CD4-positive, alpha-beta T cell treated with Interferon gamma for 1 hour (primary cell): ENCODE results near the gene DNAH17.

Experiments
- DNase-seq: peaks from one replicate; pipeline ENCODE4 v3.0.0-alpha.2; 2020

DNAH17 gene

DNA sequence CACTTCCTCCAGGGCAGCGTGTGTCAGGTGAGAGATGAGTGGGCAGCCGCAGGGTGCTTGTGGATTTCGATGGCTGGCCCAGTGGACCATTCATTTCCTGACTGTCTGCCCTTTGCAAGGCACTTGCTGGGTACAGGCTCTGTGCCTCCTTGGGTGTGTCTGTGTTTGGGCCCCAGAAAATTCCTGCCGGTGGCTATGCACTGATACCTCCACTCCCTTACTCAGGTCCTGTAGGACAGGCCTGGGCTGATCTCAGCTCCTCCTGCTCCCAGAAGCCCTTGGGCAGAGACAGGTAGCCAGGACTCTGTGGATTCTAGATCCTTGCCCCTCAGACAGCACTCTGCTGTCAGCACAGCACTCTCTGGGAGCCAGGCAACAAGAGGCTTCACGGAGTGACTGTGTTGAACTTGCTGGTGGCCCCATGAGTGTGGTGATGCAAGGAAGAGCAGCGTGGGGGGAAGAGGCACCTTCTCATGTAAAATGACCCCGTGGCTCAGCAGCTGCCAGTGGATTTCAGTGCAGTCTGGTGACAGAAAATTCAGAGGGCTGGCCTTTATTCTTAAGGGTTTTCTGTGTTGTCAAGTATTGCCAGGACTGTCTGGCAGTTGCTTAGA, 169.7 kb downstream of the DNAH17 start:
- DNase-seq = no peak

- no peak for DNase-seq
Measured at GRCh38 chr17:78406920-78407319, 170.3 kb downstream of the DNAH17 start.

- DNase-seq = no peak
Measured at GRCh38 chr17:78406396-78406795, 170.8 kb downstream of the DNAH17 start.

DNA sequence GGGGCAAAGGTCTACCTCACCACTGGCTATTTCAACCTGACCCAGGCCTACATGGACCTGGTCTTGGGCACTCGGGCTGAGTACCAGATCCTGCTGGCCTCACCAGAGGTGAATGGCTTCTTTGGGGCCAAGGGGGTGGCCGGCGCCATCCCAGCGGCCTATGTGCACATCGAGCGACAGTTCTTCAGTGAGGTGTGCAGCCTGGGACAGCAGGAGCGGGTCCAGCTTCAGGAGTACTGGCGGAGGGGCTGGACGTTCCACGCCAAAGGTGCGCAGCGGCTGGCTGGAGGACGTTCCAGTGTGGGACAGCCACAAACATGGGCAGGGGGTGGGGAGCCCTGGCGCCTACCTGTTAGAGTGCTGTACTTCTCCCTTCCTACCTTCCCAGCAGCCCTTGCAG, 173.4 kb downstream of the DNAH17 start:
- DNase-seq = no peak

DNA sequence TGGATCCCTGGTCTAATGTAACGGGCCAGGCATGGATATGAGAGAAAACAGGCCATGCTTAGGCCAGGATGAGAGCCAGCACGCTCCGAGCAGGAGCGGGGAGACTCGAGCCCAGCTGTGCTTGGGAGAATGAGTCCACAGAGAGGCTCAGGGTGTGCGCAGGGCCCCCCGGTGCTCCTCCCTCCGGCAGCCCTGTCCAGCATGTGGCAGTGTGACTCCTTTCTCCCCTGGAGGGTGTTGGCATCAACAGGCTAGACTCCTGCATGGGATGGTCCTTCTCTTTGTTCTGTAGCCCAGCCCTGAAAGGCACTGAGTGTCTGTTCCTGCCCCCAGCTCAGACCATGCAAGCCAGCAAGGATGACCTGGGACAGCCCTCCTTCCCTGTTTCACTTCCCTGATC, 175.3 kb downstream of the DNAH17 start:
- DNase-seq = no peak

GRCh38 chr17:78401246-78401645, 175.9 kb downstream of the DNAH17 start:
- no peak for DNase-seq

DNA sequence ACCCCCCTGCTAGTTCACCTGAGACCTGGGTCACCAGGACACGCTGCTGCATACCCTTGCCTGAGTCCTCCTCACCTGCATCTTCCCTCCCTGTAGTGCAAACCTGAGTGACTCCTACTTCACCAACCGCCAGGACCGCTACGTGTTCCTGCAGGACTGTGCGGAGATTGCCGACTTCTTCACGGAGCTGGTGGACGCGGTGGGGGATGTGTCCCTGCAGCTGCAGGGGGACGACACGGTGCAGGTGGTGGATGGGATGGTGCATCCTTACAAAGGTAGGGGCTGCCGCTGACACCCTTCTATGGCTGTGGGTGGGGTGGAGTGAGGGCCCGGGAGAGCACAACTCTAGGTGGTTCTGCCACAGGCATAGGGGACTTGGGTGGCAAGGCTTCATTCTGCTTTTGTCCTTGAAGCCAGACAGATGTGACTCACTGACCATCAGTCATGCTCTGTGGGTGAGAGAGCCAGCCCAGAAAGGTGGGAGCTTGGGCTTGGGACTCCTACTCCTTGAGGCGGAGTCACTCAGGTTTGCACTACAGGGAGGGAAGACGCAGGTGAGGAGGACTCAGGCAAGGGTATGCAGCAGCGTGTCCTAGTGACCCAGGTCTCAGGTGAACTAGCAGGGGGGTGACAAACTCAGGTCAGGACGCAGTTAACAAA, 176.5 kb downstream of the DNAH17 start:
- DNase-seq = no peak

DNA sequence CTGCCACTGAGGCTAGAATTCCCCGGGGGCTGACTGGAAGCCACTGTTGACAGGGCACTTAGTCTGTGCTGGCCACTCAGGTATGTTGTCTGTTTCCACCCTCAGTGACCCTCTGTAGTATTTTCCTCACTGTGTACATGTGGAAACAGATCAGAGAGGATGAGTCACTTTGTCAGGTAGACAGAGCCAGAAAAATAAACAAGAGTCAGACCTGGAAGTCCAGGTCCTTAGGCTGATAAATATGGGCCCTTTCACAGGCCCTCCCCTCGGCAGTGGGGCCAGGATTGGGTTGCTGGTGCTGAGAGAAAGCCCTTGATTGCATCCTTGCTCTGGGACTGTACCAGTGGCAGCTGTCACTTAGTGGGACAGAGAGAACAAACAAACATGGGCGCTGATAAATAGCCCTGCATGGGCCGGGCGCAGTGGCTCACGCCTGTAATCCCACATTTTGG, 177.5 kb downstream of the DNAH17 start:
- no peak for DNase-seq

DNA sequence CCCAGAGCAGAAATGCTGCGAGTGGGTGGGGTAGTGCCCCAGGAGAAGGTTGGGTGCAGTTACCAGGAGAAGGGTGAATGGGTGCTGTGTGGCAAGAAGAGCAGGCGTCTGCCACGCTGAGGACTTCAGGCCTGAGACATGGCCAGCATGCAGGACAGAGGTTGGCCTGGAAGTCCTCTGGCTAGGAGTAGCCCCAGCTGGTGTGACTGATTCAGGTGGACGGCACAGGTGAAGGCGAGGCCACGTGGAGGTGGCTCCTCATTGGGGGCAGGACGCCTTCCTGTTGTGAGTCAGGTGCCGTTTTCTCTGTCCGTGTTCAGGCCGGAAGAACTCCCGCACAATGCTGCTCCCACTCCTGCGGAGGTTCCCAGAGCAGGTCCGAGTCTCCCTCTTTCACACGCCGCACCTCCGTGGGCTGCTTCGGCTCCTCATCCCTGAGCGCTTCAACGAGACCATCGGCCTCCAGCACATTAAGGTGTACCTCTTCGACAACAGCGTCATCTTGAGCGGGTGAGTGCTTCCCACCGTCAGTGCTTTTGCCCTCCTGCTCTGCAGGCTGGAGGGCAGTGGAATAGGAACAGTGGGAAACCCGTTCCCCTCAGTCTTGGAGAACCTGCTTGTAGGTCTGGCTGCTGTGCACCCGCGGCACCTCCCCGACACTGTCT, 178.0 kb downstream of the DNAH17 start:
- DNase-seq = no peak

DNA sequence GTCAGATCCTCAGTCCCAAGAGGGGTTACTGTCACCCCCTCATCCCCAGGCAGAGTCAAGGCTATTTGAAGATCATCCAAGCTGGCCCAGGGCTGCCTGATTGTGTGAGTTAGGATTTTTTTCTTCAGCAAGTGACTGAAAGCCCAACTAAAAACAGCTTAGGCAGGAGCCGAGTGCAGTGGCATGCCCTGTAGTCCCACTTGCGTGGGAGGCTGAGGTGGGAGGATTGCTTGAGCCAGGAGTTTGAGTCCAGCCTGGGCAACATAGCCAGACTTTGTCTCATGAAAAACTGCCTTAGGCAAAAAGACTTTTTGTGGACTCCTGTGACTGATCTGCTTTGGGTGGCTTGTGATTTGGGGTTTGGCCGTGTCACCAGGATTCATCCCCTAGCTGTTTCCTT, 178.8 kb downstream of the DNAH17 start:
- no peak for DNase-seq

DNA sequence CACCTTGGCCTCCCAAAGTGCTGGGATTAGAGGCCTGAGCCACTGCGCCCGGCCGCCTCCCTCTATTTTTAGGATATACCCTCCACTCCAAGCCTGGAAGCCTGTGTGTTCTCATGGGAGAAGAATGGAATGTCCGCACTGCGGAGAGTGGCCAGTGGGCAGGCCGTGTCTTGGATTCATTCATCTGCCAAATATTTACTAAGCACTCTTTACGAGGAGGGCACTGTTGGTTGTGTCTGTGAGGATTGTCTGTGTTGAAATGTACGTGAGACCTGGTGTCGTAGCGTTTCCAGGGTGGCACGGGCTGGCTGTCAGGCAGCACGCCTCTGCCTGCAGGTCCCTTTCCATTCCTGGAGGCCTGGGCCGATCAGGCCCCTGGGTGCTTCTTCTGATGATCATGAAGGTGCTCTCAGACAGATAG, 179.5 kb downstream of the DNAH17 start:
- DNase-seq = no peak

DNA sequence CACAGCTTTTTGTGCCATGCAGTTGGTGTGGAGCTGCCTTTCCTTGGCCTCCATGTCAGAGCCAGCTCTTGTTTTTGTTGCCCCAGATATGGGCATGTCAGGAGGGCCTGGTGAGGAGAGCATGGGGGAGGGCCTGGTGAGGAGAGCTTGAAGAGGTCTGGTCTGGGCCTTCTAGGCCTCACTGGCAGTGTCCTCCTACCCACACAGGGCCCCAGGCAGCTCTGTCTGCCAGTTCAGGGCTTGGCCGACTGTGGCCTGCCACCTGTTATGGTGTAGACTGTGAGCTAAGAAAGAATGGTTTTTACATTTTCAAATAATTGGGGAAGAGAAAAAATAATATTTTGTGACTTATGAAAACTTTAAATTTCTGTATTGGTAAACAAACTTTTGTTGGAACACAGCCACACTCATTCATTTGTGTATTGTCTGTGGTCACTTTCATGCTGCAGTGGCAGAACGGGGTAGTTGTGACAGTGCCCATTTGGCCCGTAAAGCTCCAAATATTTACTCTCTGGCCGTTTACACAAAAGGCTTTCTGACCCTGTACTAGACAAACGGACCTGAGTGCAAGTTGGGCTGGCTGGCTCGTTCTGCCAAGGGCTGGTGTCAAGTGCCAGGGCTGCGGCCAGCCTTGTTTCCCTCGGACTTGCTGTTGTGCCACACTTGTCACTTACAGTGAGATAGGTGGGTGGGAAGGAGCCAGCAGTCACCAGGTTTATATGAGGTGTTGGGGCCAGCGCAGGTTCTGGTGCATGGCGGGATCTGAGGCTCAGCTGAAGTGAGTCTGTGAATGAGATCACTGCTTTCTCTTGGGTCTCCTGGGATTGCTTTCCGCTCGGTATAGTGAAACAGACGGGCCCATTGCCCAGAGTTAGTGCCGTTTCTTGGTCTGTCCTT, 180.5 kb downstream of the DNAH17 start:
- no peak for DNase-seq

DNA sequence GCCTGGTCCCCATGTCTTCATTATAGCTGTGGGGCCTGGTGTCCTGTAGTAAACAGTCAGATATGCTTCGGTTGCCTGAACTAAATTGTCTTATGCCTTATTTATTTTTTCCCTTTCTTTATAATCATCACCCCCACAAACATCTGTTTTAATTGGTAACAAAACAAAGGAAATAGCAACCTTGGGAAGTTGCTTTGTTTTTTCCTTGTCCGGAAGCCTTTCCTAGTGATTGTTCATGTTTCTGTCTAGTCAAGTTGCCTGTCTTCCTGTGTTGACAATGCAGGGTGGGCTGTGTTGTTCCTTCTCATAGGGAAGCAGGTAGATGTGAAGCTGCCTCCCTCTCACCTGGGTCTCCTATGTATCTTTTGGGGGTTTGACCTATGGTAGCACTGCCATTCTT, 182.0 kb downstream of the DNAH17 start:
- no peak for DNase-seq

- no peak for DNase-seq
Measured at GRCh38 chr17:78394209-78394608, 183.0 kb downstream of the DNAH17 start.

DNA sequence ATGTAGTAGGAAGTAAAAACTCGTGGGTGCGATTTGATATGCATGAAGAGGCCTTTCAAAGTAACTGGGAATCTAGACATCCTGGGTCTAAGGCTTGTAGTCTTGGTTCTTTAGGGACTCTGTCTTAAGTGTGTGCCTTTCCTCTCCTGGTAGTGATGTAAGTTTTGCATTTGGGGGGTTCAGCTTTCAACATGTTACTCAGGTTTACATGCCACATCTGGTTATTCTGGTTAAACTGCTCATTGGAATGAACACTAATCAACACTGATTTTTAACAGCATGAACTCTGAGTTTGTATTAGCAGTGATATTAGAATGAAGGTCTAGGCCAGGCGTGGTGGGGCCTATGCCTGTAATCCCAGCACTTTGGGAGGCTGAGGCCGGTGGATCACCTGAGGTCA, 183.6 kb downstream of the DNAH17 start:
- no peak for DNase-seq

DNA sequence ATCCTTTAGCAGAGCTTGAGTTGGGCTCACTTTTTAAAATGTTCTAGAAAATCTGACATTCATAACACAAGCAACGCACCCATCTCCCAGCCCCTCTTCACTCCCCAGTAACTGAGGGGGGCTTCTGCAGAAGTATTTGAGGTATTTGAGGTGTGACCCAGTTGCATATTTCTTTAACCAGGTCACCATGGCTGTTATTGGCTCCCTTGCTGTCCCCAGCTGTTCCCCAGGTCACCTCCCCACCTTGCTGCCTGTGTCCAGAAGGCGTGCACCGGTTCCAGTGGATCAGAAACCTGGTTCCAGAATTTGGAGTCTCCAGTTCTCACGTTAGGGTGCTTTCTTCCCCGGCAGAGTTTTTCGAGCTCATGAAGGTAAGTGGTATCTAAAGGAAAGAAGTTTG, 184.9 kb downstream of the DNAH17 start:
- no peak for DNase-seq

GRCh38 chr17:78391843-78392242, 185.4 kb downstream of the DNAH17 start:
- no peak for DNase-seq

DNA sequence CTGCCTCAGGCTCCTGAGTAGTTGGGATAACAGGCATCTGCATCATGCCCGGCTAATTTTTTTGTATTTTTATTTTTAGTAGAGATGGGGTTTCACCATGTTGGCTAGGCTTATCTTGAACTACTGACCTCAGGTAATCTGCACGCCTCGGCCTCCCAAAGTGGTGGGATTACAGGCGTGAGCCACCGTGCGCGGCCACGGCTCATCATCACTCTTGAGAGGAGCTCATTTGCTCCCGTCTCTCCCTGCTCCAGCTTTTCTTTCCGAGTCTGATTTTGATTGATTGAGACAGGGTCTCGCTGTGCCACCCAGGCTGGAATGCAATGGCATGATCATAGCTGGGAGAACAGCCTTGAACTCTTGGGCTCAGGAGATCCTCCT, 186.2 kb downstream of the DNAH17 start:
- DNase-seq = no peak

- DNase-seq = no peak
Measured at GRCh38 chr17:78390241-78391050, 186.8 kb downstream of the DNAH17 start.

DNA sequence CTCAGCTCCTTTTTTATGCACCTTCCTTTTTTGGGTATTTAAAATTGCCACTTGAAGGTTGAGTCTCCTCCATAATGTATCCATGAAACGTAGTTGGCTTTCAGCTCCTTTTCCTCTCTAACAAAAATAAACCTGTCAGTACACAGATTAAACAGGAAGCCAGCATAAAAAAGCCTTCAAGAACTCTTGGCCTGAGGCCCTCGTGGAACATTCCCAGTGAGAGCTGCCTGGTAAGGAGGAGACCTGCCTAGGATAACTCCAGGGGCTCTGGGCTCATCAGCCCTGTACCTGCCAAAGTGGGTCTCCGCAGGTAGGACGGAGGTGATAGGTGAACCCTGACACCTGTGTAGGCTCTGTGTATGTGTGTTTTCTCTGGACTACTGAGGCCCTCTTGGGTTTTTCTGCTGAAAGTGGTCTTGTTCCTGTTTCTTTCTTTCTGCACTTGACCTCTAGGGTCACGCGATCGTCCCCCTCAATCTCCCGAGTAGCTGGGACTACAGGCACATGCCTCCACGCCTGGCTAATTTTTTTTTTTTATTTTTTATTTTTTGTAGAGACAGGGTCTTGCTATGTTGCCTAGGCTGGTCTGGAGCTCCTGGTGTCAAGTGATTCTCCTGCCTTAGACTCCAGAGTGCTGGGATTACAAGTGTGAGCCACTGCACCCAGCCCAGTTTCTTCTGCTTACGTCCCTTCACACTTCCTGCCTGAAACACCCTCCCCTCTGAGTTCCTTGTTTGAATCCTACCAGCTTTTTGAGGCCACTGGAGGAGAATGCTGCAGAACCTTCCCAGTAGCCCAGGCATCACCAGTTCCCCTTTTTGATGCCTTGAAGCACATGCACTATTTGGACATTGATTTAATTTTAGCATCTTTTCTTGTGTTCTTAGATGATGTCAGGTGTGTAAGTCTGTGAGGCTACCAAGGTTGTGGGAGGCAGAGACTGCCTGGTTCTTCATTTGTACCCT, 188.9 kb downstream of the DNAH17 start:
- peak; percentile 70 for DNase-seq

DNA sequence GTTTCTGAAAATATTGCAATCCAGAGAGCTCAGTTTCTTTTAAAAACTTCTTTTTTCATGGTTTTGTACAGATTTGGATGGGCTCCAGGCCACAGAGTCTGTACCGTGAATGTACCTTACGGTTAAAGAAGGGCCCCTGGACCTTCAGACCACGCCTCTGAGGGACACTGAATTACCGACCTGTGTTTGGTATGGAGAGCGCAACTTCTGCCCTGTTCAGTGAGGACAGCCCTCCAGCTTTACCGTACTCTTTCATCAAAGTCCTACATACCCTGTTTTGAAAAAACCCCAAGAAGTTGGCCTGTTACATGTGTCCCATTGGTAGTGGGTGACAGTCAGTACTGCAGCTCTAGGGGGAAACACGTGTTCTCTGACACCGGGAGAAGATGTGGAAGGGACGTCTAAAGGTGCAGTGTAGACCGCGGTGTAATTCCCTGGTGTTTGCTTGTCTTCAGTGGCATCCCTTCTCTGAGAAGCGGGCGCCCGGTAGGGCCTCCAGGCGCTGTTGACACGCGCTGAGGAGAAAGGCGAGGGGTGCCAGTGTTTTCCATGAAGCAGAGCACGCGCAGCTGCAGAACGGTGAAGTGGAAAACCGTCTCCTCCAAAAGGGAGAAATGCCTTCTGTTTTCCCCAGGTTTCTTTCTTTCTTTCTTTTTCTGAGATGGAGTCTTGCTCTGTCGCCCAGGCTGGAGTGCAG, 192.6 kb downstream of the DNAH17 start:
- no peak for DNase-seq
